Gastroesophageal sphincter (tissue), 4 donors: ENCODE measurements around the gene COL6A1. TPM values are rescaled to one million over a fixed set of nuclear protein-coding genes. Genes with fewer than 3 reads are reported as not detected.

ENCODE experiments used
- ATAC-seq: fragments of 150-250 bp; one replicate; pipeline ENCODE4 v1.9.1; 2016; ENCODE audit warnings: mild to moderate bottlenecking, moderate library complexity
- H3K27ac ChIP-seq, 4 donors: fragments of 200-600 bp; sonication (generic) in 3 of 4; 1 replicate in 3 of 4; 2 replicates in 1 of 4; pipeline ENCODE4 v1.5.1; 2016 to 2019
- H3K27me3 ChIP-seq: fragments of 200-600 bp; sonication (generic); one replicate; pipeline ENCODE4 v1.5.1; 2019
- H3K36me3 ChIP-seq, 2 donors: fragments of 200-600 bp; sonication (generic); one replicate each; pipeline ENCODE4 v1.5.1; 2019; ENCODE audit warnings: control low read depth in 1 of 2
- H3K4me1 ChIP-seq, 3 donors: fragments of 200-600 bp; sonication (generic); 1 replicate in 2 of 3; 2 replicates in 1 of 3; pipeline ENCODE4 v1.5.1; 2016 to 2019; ENCODE audit warnings: control low read depth in 2 of 3
- H3K4me3 ChIP-seq, 2 donors: fragments of 200-600 bp; sonication (generic); one replicate each; pipeline ENCODE4 v1.5.1; 2019; ENCODE audit warnings: mild to moderate bottlenecking in 1 of 2, moderate library complexity in 1 of 2
- H3K9me3 ChIP-seq, 3 donors: fragments of 200-600 bp; sonication (generic); one replicate each; pipeline ENCODE4 v1.5.1; 2017 to 2019; ENCODE audit warnings: control low read depth in 2 of 3
- EP300 ChIP-seq: sonication (generic); formaldehyde crosslinking; IDR thresholded peaks from one replicate; pipeline ENCODE4 v1.6.1; 2017; ENCODE audit warnings: antibody characterized with exemption, mild to moderate bottlenecking
- POLR2A ChIP-seq, 2 donors: fragments of 450-650 bp; IDR thresholded peaks; one replicate each; pipeline ENCODE4 v1.6.1; 2017; ENCODE audit warnings: antibody characterized with exemption in 2 of 2, mild to moderate bottlenecking in 2 of 2, moderate library complexity in 1 of 2
- POLR2AphosphoS5 ChIP-seq: sonication (generic); formaldehyde crosslinking; IDR thresholded peaks from one replicate; pipeline ENCODE4 v1.6.1; 2017; ENCODE audit warnings: antibody characterized with exemption
- WGBS, 2 donors: methylation state at CpG; one replicate each; pipeline ENCODE4 v1.1.5; 2018; ENCODE audit warnings: low coverage in 1 of 2; 5-methylcytosine and 5-hydroxymethylcytosine counted together
- total RNA-seq, 4 donors: library from RNA; depleted of rRNA; stranded (reverse); fragments of >200 nt; gene quantifications; one replicate each; pipeline ENCODE4 v1.1.0, GENCODE V29; 2016
- TF ChIP-seq, protein P1 (sequence below), 4 experiments: fragments of 200-600 bp in 2 of 4; fragments of 450-650 bp in 2 of 4; sonication (generic) in 1 of 4; IDR thresholded peaks; one replicate each; pipeline ENCODE4 v1.5.1; 2017 to 2019; ENCODE audit warnings: antibody characterized with exemption in 4 of 4, mild to moderate bottlenecking in 2 of 4, moderate library complexity in 2 of 4

Gene COL6A1
- total RNA-seq, 4 donors from 2014 or later = 477 to 1,231 (median 878) TPM

DNA sequence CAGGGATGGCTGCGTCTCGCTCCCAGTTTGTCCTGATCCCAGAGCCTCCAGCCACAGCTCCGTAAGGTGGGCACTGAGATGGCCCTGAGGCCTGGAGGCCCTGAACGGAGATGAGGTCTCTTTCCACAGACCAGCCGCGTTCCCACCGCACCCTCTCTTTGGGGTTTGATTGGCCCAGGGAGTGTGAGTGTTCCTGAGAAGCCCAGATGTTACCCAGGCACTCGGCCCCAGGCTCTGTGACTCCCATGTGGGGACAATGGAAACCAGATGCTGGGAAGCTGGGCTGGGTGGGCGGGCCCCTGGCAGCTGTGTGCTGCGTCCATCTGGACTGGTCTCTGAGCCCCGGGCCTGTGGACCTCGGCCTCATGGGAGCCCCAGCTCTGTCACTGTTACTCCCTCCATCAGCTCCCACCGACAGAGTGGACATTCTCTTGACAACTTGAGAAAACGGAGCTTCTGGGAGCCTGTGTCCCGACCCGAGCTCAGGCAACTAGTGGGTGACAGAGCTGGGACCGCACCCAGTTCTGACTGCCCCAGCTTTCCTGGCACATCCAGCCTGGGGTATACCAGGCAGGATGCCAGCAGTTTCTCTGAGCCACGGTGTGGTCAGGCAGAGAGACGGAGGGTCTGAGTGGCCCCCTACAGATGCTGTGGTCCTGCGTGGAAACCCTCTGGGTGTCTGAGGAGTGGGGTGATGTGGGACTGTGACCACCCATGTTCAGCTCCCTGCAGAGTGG is 9.8 kb upstream of the COL6A1 start:
- Histone ChIP-seq H3K4me1 (peaks cover 0 to 69% (median 42%) of the 10 kb centered on the region in 3 donors), H3K36me3 (no peaks in the 10 kb centered on the region), H3K4me3 (peak overlapping the region in 1 of 2 donors; percentile 58), H3K27ac (peak overlapping the region; percentile 94 to 99 (median 97)), H3K27me3 (no peaks in the 10 kb centered on the region), H3K9me3 (no peaks in the 10 kb centered on the region)
- ATAC-seq = peak; percentile 38
- no CpG with 5 or more reads among the region's 20 CpGs for WGBS, 2 donors
- TF ChIP-seq POLR2A (IDR thresholded peaks at IDR 0.05) (no peak), POLR2AphosphoS5 (peak; percentile 23), EP300 (no peak)
- TF ChIP-seq, protein P1, sequence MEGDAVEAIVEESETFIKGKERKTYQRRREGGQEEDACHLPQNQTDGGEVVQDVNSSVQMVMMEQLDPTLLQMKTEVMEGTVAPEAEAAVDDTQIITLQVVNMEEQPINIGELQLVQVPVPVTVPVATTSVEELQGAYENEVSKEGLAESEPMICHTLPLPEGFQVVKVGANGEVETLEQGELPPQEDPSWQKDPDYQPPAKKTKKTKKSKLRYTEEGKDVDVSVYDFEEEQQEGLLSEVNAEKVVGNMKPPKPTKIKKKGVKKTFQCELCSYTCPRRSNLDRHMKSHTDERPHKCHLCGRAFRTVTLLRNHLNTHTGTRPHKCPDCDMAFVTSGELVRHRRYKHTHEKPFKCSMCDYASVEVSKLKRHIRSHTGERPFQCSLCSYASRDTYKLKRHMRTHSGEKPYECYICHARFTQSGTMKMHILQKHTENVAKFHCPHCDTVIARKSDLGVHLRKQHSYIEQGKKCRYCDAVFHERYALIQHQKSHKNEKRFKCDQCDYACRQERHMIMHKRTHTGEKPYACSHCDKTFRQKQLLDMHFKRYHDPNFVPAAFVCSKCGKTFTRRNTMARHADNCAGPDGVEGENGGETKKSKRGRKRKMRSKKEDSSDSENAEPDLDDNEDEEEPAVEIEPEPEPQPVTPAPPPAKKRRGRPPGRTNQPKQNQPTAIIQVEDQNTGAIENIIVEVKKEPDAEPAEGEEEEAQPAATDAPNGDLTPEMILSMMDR (IDR thresholded peaks at IDR 0.05) = no peak

GRCh38 chr21:45972353-45972715 is 9.2 kb upstream of the COL6A1 start:
- Histone ChIP-seq H3K36me3 (no peaks in the 10 kb centered on the region), H3K4me3 (peak overlapping the region in 1 of 2 donors; percentile 58), H3K27me3 (no peaks in the 10 kb centered on the region), H3K9me3 (no peaks in the 10 kb centered on the region), H3K27ac (peak overlapping the region; percentile 94 to 99 (median 97)), H3K4me1 (peaks cover 0 to 74% (median 48%) of the 10 kb centered on the region in 3 donors)
- no CpG with 5 or more reads among the region's 19 CpGs for WGBS, 2 donors
- no peak for ATAC-seq
- TF ChIP-seq, protein P1 (IDR thresholded peaks at IDR 0.05) = no peak
- TF ChIP-seq EP300 (no peak), POLR2A (IDR thresholded peaks at IDR 0.05) (no peak), POLR2AphosphoS5 (no peak)

DNA sequence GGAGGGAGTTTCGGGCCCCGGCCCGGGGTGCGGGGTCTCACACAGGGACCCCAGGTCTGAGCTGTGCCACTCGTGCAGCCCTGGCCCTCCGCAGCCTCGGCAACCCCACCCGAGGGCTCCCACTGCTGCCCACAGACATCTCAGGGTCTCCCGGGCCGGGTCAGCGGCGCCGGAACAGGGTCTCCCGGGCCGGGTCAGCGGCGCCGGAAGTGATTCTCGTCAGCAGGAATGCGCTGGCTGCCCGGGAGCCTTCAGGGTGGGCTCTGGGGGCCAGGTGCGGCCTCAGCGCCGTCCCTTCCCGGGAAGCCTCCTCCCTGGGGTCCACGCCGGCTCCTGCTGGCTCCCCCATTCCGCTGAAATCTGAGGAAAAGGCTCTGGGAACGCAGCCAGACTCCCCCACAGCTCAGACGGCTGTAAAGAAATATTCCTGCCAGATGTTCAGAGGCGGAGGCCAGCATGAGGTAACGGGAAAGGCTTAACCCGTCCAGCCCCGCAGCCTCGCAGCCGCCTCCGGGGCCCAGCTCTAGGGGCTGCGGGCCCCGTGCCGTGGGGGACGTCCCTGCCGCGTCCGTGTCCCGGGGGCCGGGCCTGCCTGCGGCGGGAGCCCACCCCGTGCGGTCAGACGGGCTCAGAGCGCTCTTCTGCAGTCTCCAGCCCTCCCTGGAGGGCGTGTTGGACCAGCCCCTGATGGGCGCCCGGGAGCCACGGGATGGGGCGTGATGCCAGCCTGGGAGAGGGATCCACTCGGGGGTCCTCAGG is 8.7 kb upstream of the COL6A1 start:
- H3K27me3 ChIP-seq = no peaks in the 10 kb centered on the region
- peak; percentile 38 for ATAC-seq
- TF ChIP-seq POLR2AphosphoS5 = peak; percentile 74
- TF ChIP-seq, protein P1 (IDR thresholded peaks at IDR 0.05) = no peak
- peaks cover 0 to 79% (median 50%) of the 10 kb centered on the region in 3 donors for H3K4me1 ChIP-seq
- peak overlapping the region; percentile 26 to 58 for H3K4me3 ChIP-seq
- H3K36me3 ChIP-seq = no peaks in the 10 kb centered on the region
- peak overlapping the region; percentile 94 to 99 (median 97) for H3K27ac ChIP-seq
- no peaks in the 10 kb centered on the region for H3K9me3 ChIP-seq
- WGBS, 2 donors = 0% methylated on average over 3 of the region's 58 CpGs; no CpG with 5 or more reads in 1 of the 2 donors

- WGBS, 2 donors = 0 to 4% methylated on average over 1 to 9 of the region's 38 CpGs
- peak overlapping the region; percentile 36 to 58 for H3K4me3 ChIP-seq
- H3K9me3 ChIP-seq = no peaks in the 10 kb centered on the region
- H3K4me1 ChIP-seq = peaks cover 0 to 86% (median 52%) of the 10 kb centered on the region in 3 donors
- no peak for TF ChIP-seq EP300
- TF ChIP-seq POLR2A (IDR thresholded peaks at IDR 0.05) = peak; percentile 47 to 57
- TF ChIP-seq, protein P1 (IDR thresholded peaks at IDR 0.05) = peak in 3 of 4 experiments; percentile 86 to 89 (median 87)
- TF ChIP-seq POLR2AphosphoS5 = peak; percentile 48
- no peaks in the 10 kb centered on the region for H3K27me3 ChIP-seq
- peak; percentile 31 for ATAC-seq
- H3K36me3 ChIP-seq = no peaks in the 10 kb centered on the region
- peak overlapping the region; percentile 94 to 99 (median 97) for H3K27ac ChIP-seq
These were observed 8.0 kb upstream of the COL6A1 start for GRCh38 chr21:45973475-45974072.
